GM21381 (cell line): ENCODE measurements around the gene POFUT1.

Source experiments
- ATAC-seq: cut with Tn5 transposase; IDR thresholded peaks from one replicate; pipeline ENCODE4 v1.9.1; 2021; ENCODE audit warnings: mild to moderate bottlenecking, moderate library complexity; ENCODE audit not compliant: unreplicated experiment

The POFUT1 gene

DNA sequence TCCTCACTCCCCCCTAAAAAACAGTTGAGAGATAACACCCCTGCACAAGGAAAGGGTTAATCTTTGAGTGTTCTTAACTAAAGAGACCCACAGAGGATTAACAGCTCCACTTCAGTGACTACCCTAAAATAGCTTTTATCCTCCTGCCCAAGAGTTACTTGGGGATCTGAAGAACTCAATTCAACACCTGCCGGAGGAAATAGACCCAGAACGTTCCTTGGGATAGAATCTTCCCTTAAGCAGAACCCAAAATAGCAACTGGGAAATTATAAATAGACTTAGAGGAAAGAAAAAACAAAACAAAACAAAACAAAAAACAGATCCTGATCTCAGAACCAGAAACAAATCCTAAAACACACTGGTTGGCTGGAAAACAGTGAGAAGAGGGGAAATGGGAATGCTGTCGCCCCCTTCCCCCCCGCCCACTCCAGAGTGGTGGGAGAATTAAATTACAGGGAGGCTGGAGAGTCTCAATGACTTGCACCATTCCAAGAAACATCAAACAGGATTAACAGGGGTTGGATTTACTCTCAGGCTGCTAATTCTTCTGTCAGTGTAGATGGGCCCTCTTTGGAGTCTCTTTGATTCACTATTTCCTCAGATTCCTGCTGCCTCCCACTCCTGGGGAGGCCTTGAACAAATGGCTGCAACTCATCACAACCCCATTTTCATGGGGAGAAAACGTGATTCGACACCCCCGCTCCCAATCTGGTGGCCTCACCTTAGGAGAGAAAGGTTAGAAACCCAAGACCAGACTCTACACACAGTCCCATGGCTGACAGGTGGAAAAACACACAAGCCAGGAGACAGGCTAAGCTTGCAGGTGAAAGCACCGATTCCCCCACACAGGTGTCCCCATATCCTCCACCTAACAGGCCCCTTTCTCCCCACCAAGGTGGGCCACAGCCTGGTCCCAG lies 1.6 kb upstream of the POFUT1 start:
- ATAC-seq, result no peak

DNA sequence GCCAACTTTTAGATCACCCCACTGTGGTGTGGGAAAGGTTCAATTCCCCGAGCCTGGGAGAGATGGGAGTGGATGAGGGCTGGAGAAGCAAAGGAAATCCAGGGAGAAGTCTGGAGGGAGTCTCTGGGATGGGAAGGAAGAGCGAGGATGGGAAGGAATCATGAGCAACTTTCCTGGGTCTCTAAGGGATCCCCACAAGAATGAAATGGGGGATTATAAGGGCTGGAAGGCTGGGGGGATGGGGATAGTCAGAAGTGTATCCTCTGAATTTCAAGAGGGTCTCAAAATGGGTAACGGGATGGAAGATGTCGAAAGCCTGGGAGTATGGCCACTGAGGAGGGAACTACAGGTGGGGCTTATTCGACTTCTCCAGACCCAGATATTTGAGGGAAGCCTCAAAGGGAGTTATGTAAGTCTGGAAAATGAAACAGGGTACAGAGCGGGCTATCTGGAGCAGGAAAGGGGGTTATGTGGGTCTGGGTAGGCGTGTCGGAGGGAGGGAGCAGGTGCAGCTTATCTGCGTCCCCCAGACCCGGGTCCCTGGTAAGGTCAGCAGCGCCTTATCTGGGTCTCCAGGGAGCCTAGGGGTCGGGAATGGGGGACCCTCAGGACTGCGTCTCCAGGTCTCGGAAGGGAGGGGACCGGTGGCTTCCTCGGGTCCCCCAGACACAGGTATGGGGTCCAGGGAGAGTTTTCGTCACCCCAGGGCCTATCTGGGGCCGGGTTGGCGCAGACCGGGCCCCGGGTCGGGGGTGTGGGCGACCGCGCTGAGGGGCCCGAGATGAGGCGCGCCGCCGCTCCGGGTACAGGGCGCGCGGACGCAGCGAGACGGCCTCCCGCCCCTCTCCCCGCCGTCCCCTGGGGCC lies 687 bp upstream of the POFUT1 start:
- ATAC-seq, result peak; percentile 26

DNA sequence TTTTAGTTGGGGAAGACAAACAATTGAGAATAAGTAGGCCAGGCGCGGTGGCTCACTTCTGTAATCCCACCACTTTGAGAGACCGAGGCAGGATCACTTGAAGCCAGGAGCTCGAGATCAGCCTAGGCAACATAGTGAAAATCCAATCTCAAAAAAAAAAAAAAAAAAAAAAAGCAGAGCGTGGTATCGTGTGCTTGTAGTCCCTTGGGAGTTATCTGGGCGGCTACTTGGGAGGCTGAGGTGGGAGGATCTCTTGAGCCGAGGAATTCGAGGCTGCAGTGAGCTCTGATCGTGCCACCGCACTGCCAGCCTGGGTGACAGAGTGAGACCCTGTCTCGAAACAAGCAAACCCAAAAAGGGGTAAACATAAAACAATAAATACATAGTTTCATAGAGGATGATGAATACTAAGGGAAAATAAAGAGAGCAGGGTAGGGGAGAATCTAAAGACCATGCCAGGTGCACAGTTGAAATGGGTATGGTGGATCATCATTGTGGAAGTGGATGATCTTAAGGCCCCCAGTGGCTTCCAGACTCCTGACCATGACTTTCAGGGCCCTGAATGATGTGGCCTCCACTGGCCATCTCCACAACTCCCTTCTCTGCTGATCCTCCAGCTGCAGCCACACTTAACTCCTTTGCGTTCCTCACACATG lies 947 bp downstream of the POFUT1 start:
- no peak for ATAC-seq

DNA sequence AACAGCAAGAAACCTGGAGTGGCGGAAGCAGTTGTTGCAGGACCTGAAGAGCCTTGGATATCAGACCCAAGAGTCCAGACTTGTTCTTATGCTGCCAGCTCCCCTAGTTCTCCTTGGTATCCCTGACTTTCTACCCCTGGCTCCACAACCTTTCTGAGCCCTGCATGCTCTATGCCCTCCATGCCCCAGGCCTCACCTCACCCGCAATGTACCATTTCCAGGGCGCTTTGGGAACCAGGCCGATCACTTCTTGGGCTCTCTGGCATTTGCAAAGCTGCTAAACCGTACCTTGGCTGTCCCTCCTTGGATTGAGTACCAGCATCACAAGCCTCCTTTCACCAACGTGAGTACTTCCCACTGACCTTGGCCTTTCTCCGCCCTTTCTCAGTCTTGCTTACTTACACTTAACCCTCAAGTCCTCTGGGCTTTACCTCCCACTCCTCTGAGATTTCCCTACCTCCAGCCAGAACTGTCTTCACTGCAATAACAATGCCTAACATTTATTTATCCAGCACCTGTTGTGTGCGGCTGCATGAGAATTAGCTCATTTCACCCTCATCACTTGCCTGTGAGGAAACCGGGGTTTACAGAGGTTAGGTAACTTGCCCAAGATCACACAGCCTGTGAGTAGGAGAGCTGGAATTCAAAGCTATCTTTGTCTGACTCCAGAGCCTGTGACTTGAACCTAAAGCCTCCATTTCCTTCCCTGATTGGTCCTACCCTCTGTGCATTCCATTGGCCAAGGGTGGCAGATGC lies 2.3 kb downstream of the POFUT1 start:
- no peak for ATAC-seq

DNA sequence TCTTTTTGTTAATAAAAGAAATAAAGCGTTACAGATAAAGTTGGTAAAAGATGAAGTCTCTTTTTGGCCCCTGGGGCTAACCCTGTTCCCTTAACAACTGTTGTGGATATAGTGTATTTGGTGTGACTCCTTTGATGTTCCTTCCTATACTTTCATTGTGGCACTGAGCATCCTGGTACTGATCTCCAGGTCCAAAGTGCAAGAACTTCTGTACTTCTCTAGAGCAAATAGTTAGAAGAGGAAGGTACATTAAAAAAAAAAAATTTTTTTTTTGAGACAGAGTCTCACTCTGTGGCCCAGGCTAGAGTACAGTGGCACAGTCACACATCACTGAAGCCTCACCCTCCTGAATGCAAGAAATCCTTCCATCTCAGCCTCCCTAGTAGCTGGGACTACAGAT lies 6.2 kb downstream of the POFUT1 start:
- no peak for ATAC-seq

DNA sequence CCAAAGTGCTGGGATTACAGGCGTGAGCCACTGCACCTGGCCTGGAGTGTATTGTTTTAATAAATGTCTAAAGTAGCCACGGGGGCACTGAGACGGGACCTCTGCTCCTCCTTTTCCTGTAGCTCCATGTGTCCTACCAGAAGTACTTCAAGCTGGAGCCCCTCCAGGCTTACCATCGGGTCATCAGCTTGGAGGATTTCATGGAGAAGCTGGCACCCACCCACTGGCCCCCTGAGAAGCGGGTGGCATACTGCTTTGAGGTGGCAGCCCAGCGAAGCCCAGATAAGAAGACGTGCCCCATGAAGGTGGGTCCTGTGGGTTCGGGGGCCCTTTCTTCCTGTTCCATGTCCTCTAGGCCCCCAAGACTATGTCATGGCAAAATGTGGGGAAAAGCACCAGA lies 7.5 kb downstream of the POFUT1 start:
- ATAC-seq, result no peak

DNA sequence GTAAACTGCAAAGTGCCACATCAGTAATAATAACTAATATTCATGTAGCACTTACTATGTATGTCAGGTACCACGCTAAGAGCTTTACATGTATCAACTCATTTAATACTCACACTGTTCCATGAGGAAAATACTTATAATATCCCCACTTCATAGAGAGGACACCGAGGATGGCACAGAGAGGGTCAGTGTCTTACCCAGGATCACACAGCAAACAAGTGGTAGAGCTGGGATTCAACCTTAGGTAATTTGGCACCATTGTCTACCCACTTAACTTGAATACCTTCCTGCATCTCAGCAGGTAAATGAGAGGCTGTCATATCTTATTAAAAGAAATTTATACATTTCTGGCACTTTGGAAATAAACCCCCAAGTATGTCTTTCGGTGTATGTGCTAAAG lies 8.0 kb downstream of the POFUT1 start:
- no peak for ATAC-seq

DNA sequence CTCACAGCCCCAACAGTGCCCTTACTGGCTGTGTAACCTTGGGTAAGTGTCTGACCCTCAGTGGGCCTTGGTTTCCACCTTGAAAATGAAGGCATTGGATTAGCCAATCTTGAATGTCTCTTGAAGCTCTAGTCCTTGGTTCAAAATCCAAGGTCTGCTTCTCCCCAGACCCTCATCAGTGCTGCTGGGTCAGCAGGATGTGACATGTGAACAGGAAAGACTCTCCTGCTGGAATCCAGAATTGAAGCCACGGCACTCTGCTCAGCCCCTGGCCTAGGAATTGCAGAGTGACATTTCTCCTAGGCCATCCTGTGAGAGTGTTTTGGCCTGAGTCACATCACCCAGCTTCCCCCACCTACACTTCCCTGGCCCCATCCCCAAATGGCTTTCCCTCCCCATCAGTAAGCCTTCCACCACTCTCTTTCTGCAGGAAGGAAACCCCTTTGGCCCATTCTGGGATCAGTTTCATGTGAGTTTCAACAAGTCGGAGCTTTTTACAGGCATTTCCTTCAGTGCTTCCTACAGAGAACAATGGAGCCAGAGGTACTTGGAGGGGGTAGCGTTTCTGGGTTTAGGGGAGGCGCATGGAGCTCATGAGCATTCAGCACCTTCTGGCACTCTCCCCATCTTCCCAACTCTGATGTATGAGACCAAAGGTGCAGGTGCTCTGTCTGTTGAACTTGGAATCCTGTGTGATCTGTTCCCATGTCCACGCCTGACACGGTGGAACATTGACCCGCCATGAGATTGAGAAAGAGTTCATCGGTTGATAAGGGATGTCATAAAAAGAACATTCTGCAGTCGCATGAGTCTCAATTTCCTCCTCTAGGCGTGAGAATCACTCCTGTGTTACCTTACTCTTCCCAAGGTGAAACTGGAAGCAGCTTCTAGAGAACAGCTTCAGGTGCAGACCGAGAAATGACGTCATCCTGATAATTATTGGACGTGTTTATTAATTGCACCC lies 8.8 kb downstream of the POFUT1 start:
- no peak for ATAC-seq

DNA sequence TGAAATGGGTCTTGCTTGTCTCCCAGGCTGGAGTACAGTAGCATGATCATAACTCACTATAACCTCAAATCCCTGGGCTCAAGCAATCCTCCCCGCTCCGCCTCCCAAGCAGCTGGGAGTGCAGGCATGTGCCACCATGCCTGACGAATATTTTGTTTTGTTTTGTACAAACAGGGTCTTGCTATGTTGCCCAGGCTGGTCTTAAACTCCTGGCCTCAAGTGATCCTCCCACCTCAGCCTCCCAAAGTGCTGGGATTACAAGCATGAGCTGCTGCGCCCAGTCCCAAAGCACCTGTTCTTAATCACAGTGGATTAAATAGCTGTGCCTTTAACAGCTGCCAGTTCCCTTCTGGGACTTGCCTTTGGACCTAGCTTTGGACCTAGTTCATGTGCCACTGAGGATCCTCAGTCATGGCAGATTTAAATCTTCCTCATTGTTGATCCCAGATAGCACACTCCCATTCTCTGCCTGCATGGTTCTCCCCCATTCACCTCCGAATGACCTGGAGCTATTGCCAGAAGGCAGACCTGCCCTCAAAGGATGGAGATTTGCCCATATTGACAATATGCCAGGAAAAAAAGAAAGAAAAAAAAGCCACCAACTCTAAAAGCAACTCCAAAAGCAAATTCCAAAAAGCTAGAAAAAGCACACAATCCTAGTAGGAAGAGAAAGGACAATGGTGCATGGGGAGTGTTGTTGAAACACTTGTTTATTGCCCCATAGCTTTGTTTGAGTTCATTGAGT lies 10.6 kb downstream of the POFUT1 start:
- no peak for ATAC-seq

DNA sequence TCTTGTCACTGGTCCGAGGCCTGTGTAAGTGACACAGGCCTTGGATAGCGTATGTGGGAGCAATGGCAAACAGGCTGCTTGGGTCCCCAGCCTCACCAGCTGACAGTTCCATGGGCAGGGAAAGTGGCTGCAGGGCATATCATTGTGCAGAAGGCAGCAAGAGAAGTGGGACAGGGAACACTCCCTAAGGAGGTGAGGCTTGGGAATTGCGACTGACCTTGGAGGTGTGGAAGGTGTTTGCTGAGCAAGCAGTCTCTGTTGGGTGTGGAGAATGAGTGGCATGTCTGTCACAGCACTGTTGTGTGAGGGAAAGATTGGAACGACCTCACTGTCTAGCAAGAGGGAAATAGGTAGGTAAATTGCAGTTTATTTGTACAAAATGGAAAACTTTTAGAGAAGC lies 16.8 kb downstream of the POFUT1 start:
- ATAC-seq, result no peak

DNA sequence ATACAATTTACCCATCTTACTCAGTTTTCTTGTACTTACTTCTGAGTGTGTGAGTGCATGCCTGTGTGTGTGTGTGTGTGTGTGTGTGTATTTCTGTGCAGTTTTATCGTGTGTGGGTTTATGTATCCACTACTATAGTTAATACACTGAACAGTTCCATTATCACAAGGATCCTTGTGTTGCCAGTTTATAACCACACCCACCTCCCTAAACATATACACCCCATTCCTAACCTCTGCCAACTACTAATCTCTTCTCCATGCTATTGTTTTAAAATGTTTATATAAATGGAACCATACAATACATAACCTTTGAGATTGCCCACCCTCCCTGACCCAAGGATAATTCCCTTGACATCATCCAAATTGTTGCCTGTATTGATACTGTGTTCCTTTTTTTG lies 18.7 kb downstream of the POFUT1 start:
- ATAC-seq, result no peak

DNA sequence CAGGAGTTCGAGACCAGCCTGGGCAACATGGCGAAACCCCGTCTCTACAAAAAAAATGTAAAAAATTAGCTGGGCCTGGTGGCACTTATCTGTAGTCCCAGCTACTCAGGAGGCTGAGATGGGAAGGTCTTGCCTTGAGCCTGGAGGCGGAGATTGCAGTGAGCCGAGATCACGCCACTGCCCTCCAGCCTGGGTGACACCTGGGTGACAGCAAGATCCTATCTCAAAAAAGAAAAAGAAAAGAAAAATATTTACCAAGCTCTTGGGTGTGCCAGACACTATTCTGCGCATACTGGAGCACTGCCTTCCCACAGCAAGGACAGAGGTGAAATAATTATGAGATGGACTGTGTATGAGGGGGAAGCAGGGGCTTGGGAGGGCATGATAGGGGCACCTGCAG lies 19.6 kb downstream of the POFUT1 start:
- no peak for ATAC-seq

DNA sequence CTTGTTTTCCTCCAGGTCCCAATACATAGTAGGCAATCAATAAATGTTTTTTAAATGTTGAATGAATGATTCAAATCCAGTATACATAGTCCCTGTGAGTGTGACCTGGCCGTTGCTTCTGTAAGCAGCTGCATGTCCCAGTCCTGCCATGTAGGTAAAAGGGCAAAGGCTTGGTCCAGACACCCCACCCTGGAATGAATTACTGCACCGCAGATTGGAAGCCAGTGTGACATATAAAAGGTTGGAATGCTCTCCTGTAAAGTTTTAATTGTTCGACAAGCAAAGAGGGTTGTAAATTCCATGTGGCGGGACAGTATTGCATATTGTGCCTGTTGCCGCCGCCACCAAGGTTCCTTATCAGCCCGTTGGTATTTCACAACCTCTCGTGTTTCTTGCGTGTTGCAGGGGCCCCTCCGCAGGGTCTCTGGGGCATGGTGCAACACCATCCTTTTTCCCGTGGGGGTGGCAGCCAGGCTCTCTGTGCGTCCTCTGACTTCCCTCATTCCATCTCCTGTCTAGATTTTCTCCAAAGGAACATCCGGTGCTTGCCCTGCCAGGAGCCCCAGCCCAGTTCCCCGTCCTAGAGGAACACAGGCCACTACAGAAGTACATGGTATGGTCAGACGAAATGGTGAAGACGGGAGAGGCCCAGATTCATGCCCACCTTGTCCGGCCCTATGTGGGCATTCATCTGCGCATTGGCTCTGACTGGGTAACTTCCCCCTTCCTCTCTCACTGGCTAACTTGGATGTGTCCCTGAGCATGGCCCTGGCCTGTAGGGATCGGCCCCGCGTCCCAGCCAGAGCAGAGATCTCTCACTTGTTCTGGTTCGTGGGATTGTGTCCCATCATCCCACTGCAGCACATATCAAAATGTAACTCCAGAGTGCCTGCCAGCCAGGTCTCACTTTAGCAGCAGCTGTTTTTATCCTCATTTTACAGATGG lies 20.3 kb downstream of the POFUT1 start:
- ATAC-seq, result no peak

DNA sequence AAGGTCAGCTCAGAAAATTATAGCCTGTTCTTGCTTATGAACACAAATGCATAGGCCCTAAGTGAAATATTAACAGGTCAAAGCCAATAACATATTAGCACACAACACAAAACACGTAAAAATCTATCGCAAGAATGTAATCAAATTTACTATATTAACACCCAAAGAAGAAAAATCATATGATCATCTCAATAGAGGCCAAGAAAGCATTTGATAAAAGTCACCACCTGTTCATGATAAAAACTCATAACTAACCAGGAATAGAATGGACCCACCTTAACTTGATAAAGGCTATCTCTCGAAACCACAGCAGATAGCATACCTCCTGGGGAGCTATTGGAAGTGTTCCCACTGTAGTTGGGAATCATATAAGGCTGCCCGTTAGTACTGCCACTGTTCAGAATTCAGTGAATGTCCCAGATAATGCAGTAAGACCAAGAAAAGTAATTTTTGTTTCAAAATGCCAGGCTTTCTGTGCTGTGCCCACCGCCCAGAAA lies 21.6 kb downstream of the POFUT1 start:
- ATAC-seq, result no peak

DNA sequence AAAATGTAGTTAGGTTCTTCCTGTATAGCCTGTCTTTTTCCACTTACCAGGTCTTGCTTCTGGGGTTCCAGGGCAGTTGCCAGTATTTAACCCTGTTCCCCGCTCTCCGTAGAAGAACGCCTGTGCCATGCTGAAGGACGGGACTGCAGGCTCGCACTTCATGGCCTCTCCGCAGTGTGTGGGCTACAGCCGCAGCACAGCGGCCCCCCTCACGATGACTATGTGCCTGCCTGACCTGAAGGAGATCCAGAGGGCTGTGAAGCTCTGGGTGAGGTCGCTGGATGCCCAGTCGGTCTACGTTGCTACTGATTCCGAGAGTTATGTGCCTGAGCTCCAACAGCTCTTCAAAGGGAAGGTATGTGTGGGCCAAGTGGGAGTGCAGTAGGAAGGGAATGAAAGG lies 23.0 kb downstream of the POFUT1 start:
- ATAC-seq, result no peak

DNA sequence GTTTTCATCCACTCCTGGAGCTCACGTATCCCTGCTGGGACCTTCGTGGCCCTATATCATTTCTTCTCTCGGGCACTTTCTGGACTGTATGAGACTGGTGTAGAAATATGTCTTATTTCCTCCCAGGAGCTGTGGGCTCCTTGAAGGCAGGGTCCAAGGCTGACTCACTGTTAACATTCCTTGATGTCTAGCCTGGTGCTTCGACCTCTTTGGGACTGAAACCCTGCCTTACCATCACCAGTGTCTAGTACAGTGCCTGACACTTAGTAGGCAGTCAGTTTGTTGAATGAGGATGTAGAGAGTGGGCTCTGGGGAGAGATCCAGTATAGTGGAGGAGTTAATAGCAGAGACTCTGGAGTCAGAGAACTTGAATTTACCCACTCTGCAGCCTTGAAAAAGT lies 23.6 kb downstream of the POFUT1 start:
- ATAC-seq, result no peak

DNA sequence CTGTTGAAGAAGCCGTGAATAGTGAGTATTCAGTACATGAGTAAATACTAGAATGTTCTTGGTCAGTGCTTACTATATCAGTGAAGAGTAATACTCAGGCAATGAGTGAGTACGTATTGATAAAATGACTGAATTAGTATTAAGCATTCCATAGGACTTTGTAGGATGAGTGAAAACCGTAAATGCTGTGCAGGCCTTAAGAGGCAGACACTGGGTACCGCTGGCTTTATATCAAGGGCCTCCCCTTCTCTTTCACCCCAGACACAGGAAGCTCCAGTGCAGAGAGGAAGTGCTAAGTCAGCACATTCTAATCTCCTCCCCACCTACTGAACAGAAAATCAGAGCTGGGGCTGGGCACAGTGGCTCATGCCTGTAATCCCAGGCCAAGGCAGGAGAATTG lies 24.2 kb downstream of the POFUT1 start:
- no peak for ATAC-seq
